Measurements from ENCODE around the gene MRTFB. TPM values are rescaled to one million over a fixed set of nuclear protein-coding genes. Genes with fewer than 3 reads are reported as not detected.
A peak's percentile ranks its signal among the peaks of the same experiment; 100 is the strongest.

MRTFB gene
- total and polyA plus RNA-seq, 5 donors, result 12.9 to 61.8 (median 44.8) TPM

DNA sequence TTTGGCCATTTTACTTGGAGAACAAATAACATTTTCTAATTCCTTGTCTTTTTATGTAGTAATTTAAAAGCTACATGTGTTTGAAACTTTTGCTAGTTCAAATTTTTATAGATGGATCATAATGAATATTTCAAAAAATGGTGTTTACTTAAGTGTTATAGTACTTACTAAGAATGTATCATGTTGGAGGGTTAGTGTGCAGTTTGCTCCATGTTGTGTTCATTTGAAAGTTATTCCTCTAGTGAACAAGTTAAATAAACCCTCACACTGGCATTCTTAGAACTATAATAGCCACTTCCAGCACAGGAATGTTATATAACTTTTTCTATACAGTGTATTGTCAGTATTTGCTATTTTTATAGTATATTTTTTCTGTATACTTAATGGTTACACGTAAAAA, 62.8 kb downstream of the MRTFB start:
- 89% methylated on average over 1 of the region's 1 CpG for WGBS

DNA sequence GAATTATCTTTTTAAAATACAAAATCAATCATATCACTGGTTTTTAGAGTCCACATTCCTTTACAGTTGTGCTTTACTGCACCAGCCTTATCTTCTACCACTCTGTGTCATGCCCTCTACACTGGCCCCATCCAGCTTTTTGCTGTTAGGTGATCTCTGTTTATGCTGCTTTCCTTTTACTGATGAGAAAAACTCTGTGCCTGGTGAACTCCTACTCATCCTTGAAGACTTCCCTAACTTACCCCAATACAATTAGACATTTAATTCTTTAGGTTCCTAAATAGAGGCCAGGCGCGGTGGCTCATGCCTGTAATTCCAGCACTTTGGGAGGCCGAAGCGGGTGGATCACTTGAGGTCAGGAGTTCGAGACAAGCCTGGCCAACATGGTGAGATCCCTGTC, 64.6 kb downstream of the MRTFB start:
- Histone ChIP-seq H3K4me3 (ENCODE audit: low read length) (no peak overlapping the region), H3K27me3 (ENCODE audit: control insufficient read depth, insufficient read depth) (no peaks in the 10 kb centered on the region), H3K27ac (ENCODE audit: low read length) (no peak overlapping the region), H3K4me1 (ENCODE audit: control insufficient read depth, insufficient read depth, low read length) (no peaks in the 10 kb centered on the region), H3K9me3 (ENCODE audit: control insufficient read depth, low read length) (no peaks in the 10 kb centered on the region)
- intact Hi-C loops (cut with DNase I), result no loop called here
- ATAC-seq (no peak), DNase-seq (no peak)
- 96% methylated on average over 5 of the region's 5 CpGs for WGBS

More for the DNA sequence above, 62.8 kb downstream of the MRTFB start:
- H3K27me3 ChIP-seq (ENCODE audit: control insufficient read depth, insufficient read depth), result no peaks in the 10 kb centered on the region
- no peak for ATAC-seq
- H3K4me1 ChIP-seq (ENCODE audit: control insufficient read depth, insufficient read depth, low read length), result no peaks in the 10 kb centered on the region
- no peak overlapping the region for H3K4me3 ChIP-seq (ENCODE audit: low read length)
- intact Hi-C loops (cut with DNase I), result no loop called here
- no peaks in the 10 kb centered on the region for H3K9me3 ChIP-seq (ENCODE audit: control insufficient read depth, low read length)
- no peak for DNase-seq
- H3K27ac ChIP-seq (ENCODE audit: low read length), result no peak overlapping the region

DNA sequence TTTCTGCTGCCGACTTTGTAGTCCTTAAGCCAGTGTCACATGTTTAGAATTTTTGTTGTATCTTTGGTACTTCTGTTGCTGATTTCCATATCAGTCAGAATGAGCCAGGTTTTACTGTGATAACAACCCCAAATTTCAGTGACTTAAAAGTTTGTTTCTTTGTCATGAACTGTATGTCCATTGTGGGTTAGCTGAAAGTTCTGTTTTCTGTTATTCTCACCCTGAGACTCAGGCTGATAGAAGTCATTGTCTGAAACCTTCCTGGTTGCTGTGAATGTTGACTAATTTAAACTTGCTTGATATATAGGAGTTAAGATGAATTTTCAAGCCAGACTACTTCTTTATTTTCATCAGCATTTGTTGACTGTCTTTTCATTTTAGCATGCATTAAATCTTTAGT, 68.8 kb downstream of the MRTFB start:
- Histone ChIP-seq H3K9me3 (ENCODE audit: control insufficient read depth, low read length) (no peaks in the 10 kb centered on the region), H3K27ac (ENCODE audit: low read length) (no peak overlapping the region), H3K4me1 (ENCODE audit: control insufficient read depth, insufficient read depth, low read length) (no peaks in the 10 kb centered on the region), H3K4me3 (ENCODE audit: low read length) (no peak overlapping the region), H3K27me3 (ENCODE audit: control insufficient read depth, insufficient read depth) (no peaks in the 10 kb centered on the region)
- 65% methylated on average over 1 of the region's 1 CpG for WGBS
- intact Hi-C loops (cut with DNase I), result loop anchor here in 1 of 4 donors (5.0 kb wide), 1 partner anchor 33 kb away; no protein-coding TSS in a partner anchor
- DNase-seq (no peak), ATAC-seq (no peak)

DNA sequence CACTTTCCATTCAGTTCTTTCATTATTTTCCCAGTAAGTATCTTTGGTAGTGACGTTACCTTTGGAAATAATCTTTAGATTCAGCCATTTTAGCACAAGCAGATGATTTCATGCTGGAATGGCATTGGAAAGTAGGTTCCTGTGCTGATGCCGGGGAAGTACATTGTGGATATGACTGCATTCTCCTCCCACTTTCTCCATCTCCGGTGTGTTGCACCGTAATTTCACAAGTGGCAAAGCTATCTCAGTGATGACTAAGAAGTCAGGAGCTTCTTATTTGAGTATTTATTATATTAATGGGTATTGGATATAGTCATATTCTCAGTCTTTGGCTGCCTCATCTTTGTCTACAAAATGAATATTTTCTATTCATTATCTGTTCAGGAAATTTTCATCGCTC, 69.8 kb downstream of the MRTFB start:
- Histone ChIP-seq H3K27ac (ENCODE audit: low read length) (no peak overlapping the region), H3K4me3 (ENCODE audit: low read length) (no peak overlapping the region), H3K9me3 (ENCODE audit: control insufficient read depth, low read length) (no peaks in the 10 kb centered on the region), H3K27me3 (ENCODE audit: control insufficient read depth, insufficient read depth) (no peaks in the 10 kb centered on the region), H3K4me1 (ENCODE audit: control insufficient read depth, insufficient read depth, low read length) (no peaks in the 10 kb centered on the region)
- DNase-seq (peak in 1 of 3 donors; percentile 27), ATAC-seq (no peak)
- WGBS, result 91% methylated on average over 5 of the region's 5 CpGs
- intact Hi-C loops (cut with DNase I), result loop anchor here in 1 of 4 donors (5.0 kb wide), 1 partner anchor 34 kb away; no protein-coding TSS in a partner anchor

DNA sequence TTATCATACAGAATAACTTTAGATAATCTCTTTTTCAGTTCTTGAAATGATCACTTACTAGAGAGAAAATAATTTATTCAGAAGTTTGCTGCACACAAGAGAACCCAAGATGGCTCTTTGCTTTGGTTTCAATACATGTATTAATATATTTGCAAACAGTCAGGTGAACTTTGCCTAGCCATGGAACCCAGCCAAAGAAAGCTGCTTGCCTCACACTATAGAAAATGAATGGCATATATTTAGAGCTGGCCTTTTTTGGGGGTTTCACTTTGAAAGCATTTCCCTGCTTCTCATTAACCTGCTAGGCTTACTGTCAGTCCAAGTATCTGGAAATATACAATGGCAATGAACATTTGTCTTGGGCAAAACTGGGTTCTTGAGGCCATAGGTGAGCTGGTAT, 75.3 kb downstream of the MRTFB start:
- Histone ChIP-seq H3K27ac (ENCODE audit: low read length) (no peak overlapping the region), H3K9me3 (ENCODE audit: control insufficient read depth, low read length) (no peaks in the 10 kb centered on the region), H3K4me3 (ENCODE audit: low read length) (no peak overlapping the region), H3K4me1 (ENCODE audit: control insufficient read depth, insufficient read depth, low read length) (no peaks in the 10 kb centered on the region), H3K27me3 (ENCODE audit: control insufficient read depth, insufficient read depth) (no peaks in the 10 kb centered on the region)
- DNase-seq (no peak), ATAC-seq (no peak)
- intact Hi-C loops (cut with DNase I), result no loop called here

DNA sequence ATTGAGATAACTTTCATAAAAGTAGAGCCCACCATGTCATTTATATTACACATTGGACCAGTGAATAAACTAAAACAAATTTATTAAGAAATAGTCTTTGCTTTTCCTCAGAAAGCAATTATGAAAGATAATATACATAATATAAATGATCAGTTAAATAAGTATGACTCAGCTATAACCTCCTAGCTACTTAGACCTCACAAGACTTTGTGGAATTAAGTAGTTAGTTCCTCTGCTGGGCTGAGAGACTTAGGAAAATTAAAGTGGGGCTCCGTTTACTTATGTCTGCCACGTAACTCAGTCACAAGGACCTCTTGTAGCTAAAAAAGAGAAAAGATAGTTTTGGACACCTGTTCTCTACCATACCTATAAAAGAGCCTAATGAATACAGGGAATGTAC, 76.9 kb downstream of the MRTFB start:
- Histone ChIP-seq H3K9me3 (ENCODE audit: control insufficient read depth, low read length) (no peaks in the 10 kb centered on the region), H3K27me3 (ENCODE audit: control insufficient read depth, insufficient read depth) (no peaks in the 10 kb centered on the region), H3K27ac (ENCODE audit: low read length) (no peak overlapping the region), H3K4me3 (ENCODE audit: low read length) (no peak overlapping the region), H3K4me1 (ENCODE audit: control insufficient read depth, insufficient read depth, low read length) (peaks cover 2% of the 10 kb centered on the region)
- ATAC-seq, result no peak
- no peak for DNase-seq
- 96% methylated on average over 2 of the region's 2 CpGs for WGBS
- intact Hi-C loops (cut with DNase I), result no loop called here

DNA sequence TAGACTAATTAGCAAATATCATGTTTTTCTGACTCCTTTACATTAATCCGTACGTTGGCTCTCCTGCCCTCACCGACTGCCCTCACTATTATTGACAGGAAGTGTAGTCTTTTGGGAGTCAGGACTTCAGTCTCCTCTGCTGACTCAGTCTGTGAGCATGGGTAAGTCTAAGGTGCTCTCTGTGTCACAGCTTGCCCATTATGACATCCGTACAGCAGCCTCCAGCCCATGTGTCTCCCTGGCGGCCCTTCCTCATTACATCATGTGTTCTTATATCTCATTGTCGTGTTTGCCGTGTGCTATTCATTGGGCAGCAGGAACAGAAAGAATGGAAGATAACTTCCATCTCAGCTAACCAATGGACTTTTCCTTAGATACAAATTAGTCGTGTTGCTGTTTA, 77.5 kb downstream of the MRTFB start:
- no peaks in the 10 kb centered on the region for H3K27me3 ChIP-seq (ENCODE audit: control insufficient read depth, insufficient read depth)
- H3K27ac ChIP-seq (ENCODE audit: low read length), result no peak overlapping the region
- peaks cover 2% of the 10 kb centered on the region for H3K4me1 ChIP-seq (ENCODE audit: control insufficient read depth, insufficient read depth, low read length)
- H3K9me3 ChIP-seq (ENCODE audit: control insufficient read depth, low read length), result no peaks in the 10 kb centered on the region
- H3K4me3 ChIP-seq (ENCODE audit: low read length), result no peak overlapping the region
- ATAC-seq (no peak), DNase-seq (no peak)
- WGBS, result 73% methylated on average over 8 of the region's 8 CpGs
- intact Hi-C loops (cut with DNase I), result no loop called here

DNA sequence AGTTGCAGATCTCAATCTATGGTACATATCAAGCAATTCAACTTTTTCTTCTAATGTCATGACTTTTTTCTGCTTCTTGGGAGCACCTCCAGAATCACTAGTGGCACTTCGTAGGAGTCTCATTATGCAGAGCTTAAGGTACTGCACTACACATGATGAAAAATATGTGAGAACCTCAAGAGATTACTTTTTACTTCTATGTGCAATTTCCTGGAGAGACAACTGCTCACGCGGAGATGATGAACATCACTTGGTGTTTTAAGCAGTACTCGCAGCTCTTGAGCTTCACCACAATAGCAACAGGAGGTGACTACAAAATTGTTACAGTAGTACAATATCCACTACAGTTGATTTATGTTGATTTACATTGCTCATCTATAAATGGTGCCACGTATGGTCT, 79.7 kb downstream of the MRTFB start:
- no peaks in the 10 kb centered on the region for H3K9me3 ChIP-seq (ENCODE audit: control insufficient read depth, low read length)
- ATAC-seq (no peak), DNase-seq (no peak)
- H3K4me3 ChIP-seq (ENCODE audit: low read length), result no peak overlapping the region
- intact Hi-C loops (cut with DNase I), result no loop called here
- WGBS, result 94% methylated on average over 5 of the region's 5 CpGs
- H3K27me3 ChIP-seq (ENCODE audit: control insufficient read depth, insufficient read depth), result no peaks in the 10 kb centered on the region
- H3K27ac ChIP-seq (ENCODE audit: low read length), result no peak overlapping the region
- peaks cover 2% of the 10 kb centered on the region for H3K4me1 ChIP-seq (ENCODE audit: control insufficient read depth, insufficient read depth, low read length)

DNA sequence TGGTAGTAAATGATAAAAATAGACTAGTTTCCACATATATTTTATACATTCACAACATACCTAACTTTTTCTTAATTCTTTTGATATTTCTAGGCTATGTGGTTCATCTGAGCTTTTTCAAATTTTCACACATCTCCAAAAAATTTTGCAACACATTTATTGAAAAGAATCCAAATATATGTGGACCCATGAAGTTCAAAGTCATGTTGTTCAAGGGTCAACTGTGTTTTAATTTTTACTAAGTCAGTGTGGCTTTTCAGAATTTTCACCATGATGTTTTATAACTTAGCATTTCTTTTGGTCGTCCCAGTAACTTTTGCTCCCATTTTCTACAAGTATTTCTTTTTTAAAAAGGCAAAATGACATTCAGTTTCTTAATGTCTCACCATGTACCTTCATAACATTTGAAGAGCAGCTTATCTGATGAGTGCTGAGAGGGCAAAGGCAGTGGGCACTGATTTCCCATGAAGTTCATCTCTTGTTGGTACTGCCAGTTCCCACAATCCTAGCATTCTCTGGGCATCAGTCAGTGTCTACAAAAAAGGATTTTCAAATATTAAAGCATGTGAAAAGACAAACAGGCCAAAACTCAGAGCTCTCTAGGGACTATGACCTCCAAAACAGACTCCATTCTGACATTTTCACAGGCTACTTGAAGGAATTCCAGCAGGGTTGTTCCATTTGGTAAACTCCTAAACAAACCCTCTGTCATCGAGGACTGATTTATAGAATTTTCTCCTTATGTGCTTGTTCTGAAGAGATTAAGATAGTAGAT, 80.3 kb downstream of the MRTFB start:
- WGBS, result 63% methylated on average over 2 of the region's 2 CpGs
- peak in 1 of 3 donors; percentile 27 for DNase-seq

DNA sequence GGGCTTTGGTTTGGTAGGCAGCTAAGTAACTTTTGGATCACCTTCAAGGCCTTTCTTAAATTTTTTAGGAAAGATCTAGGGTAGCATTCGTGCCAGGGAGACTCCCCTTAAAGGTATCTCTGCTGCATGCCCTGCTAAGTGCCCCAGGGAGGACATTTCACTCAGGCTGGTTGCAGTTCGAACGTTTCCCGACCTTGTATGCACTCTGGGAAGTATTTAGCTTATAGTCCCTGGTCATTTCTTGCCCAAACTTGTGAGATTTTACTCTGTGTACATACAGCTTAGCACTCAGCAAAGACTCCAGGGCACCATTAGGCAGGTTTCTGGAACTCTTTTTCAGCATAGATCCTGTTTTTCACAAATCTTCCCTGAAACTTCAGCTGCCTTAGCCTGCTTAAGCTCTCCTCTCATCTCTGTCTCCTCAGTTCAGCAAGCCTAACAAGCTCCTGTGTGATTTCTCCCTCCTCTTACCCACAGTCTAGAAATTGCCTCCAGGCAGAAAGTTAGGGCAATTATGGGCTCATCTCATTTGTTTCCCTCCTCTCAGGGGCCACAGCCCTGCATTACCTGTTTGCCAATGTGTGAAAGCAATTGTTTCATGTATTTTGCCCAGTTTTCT, 84.6 kb downstream of the MRTFB start:
- Histone ChIP-seq H3K27ac (ENCODE audit: low read length) (peak overlapping the region; percentile 34), H3K4me1 (ENCODE audit: control insufficient read depth, insufficient read depth, low read length) (peaks cover 2% of the 10 kb centered on the region), H3K4me3 (ENCODE audit: low read length) (no peak overlapping the region), H3K27me3 (ENCODE audit: control insufficient read depth, insufficient read depth) (no peaks in the 10 kb centered on the region), H3K9me3 (ENCODE audit: control insufficient read depth, low read length) (no peaks in the 10 kb centered on the region)
- ATAC-seq (no peak), DNase-seq (no peak)
- 61% methylated on average over 4 of the region's 4 CpGs for WGBS
- intact Hi-C loops (cut with DNase I), result no loop called here

More for the DNA sequence above, 80.3 kb downstream of the MRTFB start:
- Histone ChIP-seq H3K4me1 (ENCODE audit: control insufficient read depth, insufficient read depth, low read length) (peaks cover 2% of the 10 kb centered on the region), H3K9me3 (ENCODE audit: control insufficient read depth, low read length) (no peaks in the 10 kb centered on the region), H3K27ac (ENCODE audit: low read length) (peak overlapping the region; percentile 83), H3K4me3 (ENCODE audit: low read length) (no peak overlapping the region), H3K27me3 (ENCODE audit: control insufficient read depth, insufficient read depth) (no peaks in the 10 kb centered on the region)
- intact Hi-C loops (cut with DNase I), result no loop called here
- ATAC-seq, result peak; percentile 70 to 79

DNA sequence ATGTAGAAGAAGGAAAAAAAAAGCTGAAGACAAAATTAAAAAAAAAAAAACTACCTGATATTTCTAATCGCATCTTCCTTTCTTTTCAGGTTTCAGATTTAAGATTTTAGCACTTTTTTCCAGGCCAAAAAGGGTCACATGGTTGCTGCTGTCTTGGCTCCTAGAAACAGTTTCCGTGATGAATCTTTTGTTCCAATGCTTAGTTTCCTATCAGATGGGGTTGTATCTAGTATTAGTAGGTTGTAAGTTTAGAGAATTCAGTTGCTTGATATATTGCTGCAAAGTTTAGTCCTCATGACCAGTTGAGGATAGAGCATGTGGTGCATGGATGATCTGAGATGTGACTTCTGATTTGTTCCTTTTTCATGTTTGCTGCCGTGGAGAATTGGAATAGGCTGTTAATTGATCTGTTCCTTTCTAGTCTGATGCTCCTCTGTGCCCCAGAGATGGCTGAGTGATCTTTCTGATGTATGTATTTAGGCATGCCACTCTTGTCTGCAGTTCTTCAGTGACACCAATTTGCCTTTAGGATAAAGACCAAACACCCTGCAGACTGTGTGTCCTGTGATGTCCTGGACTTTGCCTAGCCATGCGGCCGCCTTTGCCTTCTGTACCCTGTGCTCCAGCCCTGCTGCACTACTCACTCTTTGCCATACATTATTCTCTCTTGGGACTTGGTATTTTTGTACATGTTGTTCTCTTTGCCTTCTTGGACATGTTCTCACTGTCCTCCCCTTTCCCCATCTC, 94.0 kb downstream of the MRTFB start:
- WGBS, result 73% methylated on average over 5 of the region's 5 CpGs
- H3K27ac ChIP-seq (ENCODE audit: low read length), result no peak overlapping the region
- intact Hi-C loops (cut with DNase I), result no loop called here
- ATAC-seq, result peak in 1 of 2 donors; percentile 43
- no peak overlapping the region for H3K4me3 ChIP-seq (ENCODE audit: low read length)
- no peaks in the 10 kb centered on the region for H3K9me3 ChIP-seq (ENCODE audit: control insufficient read depth, low read length)
- no peaks in the 10 kb centered on the region for H3K4me1 ChIP-seq (ENCODE audit: control insufficient read depth, insufficient read depth, low read length)
- no peak for DNase-seq
- H3K27me3 ChIP-seq (ENCODE audit: control insufficient read depth, insufficient read depth), result no peaks in the 10 kb centered on the region

Data from right cardiac atrium (tissue), 5 donors.